K562 (cell line): ENCODE measurements around the gene RUNX1. TPM values are rescaled to one million over a fixed set of nuclear protein-coding genes. Genes with fewer than 3 reads are reported as not detected.
A peak's percentile ranks its signal among the peaks of the same experiment; 100 is the strongest.

ENCODE experiments used
- ADNP ChIP-seq: fragments of 200-800 bp; sonication (Bioruptor generic); IDR thresholded peaks from 2 replicates; pipeline ENCODE4 v1.6.1; 2016; ENCODE audit warnings: missing genetic modification characterization, missing compliant biosample characterization
- CSDE1 ChIP-seq, 2 experiments: fragments of 450-650 bp; IDR thresholded peaks; 2 replicates each; pipeline ENCODE4 v1.6.1; 2016; ENCODE audit warnings: mild to moderate bottlenecking in 1 of 2
- ELF1 ChIP-seq: fragments of 200-800 bp; sonication (Bioruptor generic); IDR thresholded peaks from 2 replicates; pipeline ENCODE4 v1.6.1; 2016; ENCODE audit warnings: missing genetic modification characterization, missing compliant biosample characterization
- ELF2 ChIP-seq: fragments of 250-450 bp; sonication (Bioruptor Pico); IDR thresholded peaks from 2 replicates; pipeline ENCODE4 v1.5.0; 2021; ENCODE audit warnings: mild to moderate bottlenecking
- HDGF ChIP-seq: fragments of 450-650 bp; IDR thresholded peaks from 2 replicates; pipeline ENCODE4 v1.6.1; 2016
- KLF16 ChIP-seq: IDR thresholded peaks from 2 replicates; pipeline ENCODE4 v1.6.1; 2016; ENCODE audit warnings: antibody characterized with exemption
- PCBP1 ChIP-seq: fragments of 200-400 bp; formaldehyde crosslinking; IDR thresholded peaks from 2 replicates; pipeline ENCODE4 v1.6.1; 2018; ENCODE audit warnings: mild to moderate bottlenecking, low read depth, low read length; ENCODE audit not compliant: poor library complexity, severe bottlenecking
- POLR2B ChIP-seq: fragments of 450-650 bp; IDR thresholded peaks from 2 replicates; pipeline ENCODE4 v1.6.1; 2018; ENCODE audit warnings: low read depth; ENCODE audit not compliant: partially characterized antibody
- RAD51 ChIP-seq: fragments of 450-650 bp; IDR thresholded peaks from 2 replicates; pipeline ENCODE4 v1.7.1; 2016; ENCODE audit warnings: low read depth, mild to moderate bottlenecking, borderline replicate concordance
- RB1 ChIP-seq: fragments of 450-650 bp; IDR thresholded peaks from 2 replicates; pipeline ENCODE4 v1.6.1; 2017; ENCODE audit warnings: low read depth, mild to moderate bottlenecking
- SAP30 ChIP-seq: fragments of 200-600 bp; sonication (generic); IDR thresholded peaks from 2 replicates; pipeline ENCODE4 v1.6.1; 2012; ENCODE audit warnings: borderline replicate concordance, low read depth, mild to moderate bottlenecking, moderate library complexity, low read length, control low read depth, inconsistent platforms; ENCODE audit not compliant: insufficient read depth, poor library complexity, severe bottlenecking
- SMARCA5 ChIP-seq: fragments of 450-650 bp; IDR thresholded peaks from 2 replicates; pipeline ENCODE4 v1.6.1; 2016
- ZKSCAN8 ChIP-seq: fragments of 200-800 bp; sonication (Bioruptor generic); IDR thresholded peaks from 2 replicates; pipeline ENCODE4 v1.6.1; 2016; ENCODE audit warnings: missing genetic modification characterization, missing compliant biosample characterization
- ZNF263 ChIP-seq: sonication (generic); formaldehyde crosslinking; IDR thresholded peaks from 2 replicates; pipeline ENCODE4 v1.8.0; 2022; ENCODE audit warnings: mild to moderate bottlenecking, missing genetic modification reagents, borderline replicate concordance
- ZNF3 ChIP-seq: fragments of 250-450 bp; sonication (Bioruptor Pico); IDR thresholded peaks from 2 replicates; pipeline ENCODE4 v1.5.0; 2021; ENCODE audit warnings: mild to moderate bottlenecking, moderate library complexity
- ZNF444 ChIP-seq: fragments of 250-450 bp; sonication (Bioruptor Pico); IDR thresholded peaks from 2 replicates; pipeline ENCODE4 v1.4.0; 2020; ENCODE audit warnings: mild to moderate bottlenecking, moderate library complexity
- ZNF707 ChIP-seq: fragments of 250-450 bp; sonication (Bioruptor Pico); conservative IDR thresholded peaks from 2 replicates; pipeline ENCODE4 v1.8.0; 2022; ENCODE audit warnings: inconsistent platforms, mild to moderate bottlenecking, moderate library complexity
- polyA plus RNA-seq, 8 experiments: library from polyadenylated mRNA; depleted of rRNA in 4 of 8; stranded (reverse) in 5 of 8; unstranded in 3 of 8; fragments of >200 nt; fragmentation: Nextera tagmentation in 2 of 8; fragmentation: Illumina TruSeq in 1 of 8; extraction: Ambion mirVana in 2 of 8; extraction: Trizol in 1 of 8; gene quantifications; 2 replicates each; pipeline versions ENCODE4 v1.2.1 to v1.2.3, GENCODE V29; 2011 to 2014; ENCODE audit warnings: inconsistent platforms in 1 of 8, missing spikeins in 1 of 8
- total RNA-seq, 7 experiments: library from RNA; depleted of rRNA in 6 of 7; stranded (reverse); fragments of >200 nt in 6 of 7; fragmentation: Illumina TruSeq in 2 of 7; extraction: Trizol in 2 of 7; gene quantifications; 2 replicates each; pipeline versions ENCODE4 v1.2.1 to v1.2.3, GENCODE V29; 2011 to 2021; ENCODE audit warnings: low replicate concordance in 1 of 7
- TF ChIP-seq, protein P1 (sequence below), 3 experiments: fragments of 200-800 bp in 1 of 3; fragments of 250-450 bp in 1 of 3; fragments of 450-650 bp in 1 of 3; sonication (Bioruptor Pico) in 1 of 3; sonication (Bioruptor generic) in 1 of 3; formaldehyde crosslinking in 1 of 3; IDR thresholded peaks; 2 replicates each; pipeline versions ENCODE4 v1.6.1 to v1.8.0; 2016 to 2022; ENCODE audit warnings: mild to moderate bottlenecking in 2 of 3, missing genetic modification characterization in 2 of 3, missing compliant biosample characterization in 1 of 3, moderate library complexity in 1 of 3
- TF ChIP-seq, protein P2 (sequence below): fragments of 250-450 bp; sonication (Bioruptor Pico); IDR thresholded peaks from 2 replicates; pipeline ENCODE4 v1.8.0; 2022; ENCODE audit warnings: moderate library complexity, mild to moderate bottlenecking, inconsistent platforms
- TF ChIP-seq, protein P3 (sequence below): fragments of 250-450 bp; sonication (Bioruptor Pico); IDR thresholded peaks from 2 replicates; pipeline ENCODE4 v1.9.0; 2021; ENCODE audit warnings: mild to moderate bottlenecking
- TF ChIP-seq, protein P4 (sequence below): fragments of 250-450 bp; sonication (Bioruptor Pico); IDR thresholded peaks from 2 replicates; pipeline ENCODE4 v1.5.1; 2021; ENCODE audit warnings: mild to moderate bottlenecking
- TF ChIP-seq, protein P5 (sequence below): sonication (generic); formaldehyde crosslinking; IDR thresholded peaks from 2 replicates; pipeline ENCODE4 v1.8.0; 2022; ENCODE audit warnings: missing genetic modification reagents, mild to moderate bottlenecking, borderline replicate concordance

Gene RUNX1
- total and polyA plus RNA-seq, 9 of the 15 experiments (the other 6 are each of a cell fraction or from before 2014, with no cell fraction given): 2.2 to 68.6 (median 17.8) TPM

DNA sequence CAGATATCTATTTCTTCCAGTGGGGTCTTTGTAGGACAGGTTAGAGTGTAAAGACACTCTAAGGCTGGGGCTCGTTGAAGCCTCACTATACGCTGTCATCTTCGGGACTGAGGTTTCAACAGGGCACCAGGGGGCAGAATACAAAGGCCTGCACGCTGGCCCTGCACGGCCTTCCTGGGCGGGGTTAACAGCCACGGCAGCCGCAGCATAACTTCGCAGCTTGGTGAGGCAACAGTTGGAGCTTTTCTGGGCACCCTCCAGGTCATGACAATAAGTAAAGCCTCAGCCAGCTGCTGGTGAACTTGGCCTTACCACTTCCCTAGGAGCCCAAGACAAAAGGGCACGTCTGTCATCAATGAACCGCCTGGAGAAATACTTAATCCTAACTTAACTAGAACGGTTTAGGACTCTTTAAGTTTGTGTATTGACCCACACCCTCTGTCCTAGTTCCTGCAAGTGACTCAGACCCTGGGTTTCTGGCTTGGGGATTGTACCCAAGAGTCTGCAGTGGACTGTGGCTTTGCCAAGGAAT lies 2.3 kb upstream of the RUNX1 start (continued):
- peak; percentile 76; the same call in 1 of the 2 replicates for TF ChIP-seq RB1
- no peak for TF ChIP-seq SAP30
- peak; percentile 72 for TF ChIP-seq ELF1
- TF ChIP-seq RAD51: no peak
- TF ChIP-seq, protein P1, sequence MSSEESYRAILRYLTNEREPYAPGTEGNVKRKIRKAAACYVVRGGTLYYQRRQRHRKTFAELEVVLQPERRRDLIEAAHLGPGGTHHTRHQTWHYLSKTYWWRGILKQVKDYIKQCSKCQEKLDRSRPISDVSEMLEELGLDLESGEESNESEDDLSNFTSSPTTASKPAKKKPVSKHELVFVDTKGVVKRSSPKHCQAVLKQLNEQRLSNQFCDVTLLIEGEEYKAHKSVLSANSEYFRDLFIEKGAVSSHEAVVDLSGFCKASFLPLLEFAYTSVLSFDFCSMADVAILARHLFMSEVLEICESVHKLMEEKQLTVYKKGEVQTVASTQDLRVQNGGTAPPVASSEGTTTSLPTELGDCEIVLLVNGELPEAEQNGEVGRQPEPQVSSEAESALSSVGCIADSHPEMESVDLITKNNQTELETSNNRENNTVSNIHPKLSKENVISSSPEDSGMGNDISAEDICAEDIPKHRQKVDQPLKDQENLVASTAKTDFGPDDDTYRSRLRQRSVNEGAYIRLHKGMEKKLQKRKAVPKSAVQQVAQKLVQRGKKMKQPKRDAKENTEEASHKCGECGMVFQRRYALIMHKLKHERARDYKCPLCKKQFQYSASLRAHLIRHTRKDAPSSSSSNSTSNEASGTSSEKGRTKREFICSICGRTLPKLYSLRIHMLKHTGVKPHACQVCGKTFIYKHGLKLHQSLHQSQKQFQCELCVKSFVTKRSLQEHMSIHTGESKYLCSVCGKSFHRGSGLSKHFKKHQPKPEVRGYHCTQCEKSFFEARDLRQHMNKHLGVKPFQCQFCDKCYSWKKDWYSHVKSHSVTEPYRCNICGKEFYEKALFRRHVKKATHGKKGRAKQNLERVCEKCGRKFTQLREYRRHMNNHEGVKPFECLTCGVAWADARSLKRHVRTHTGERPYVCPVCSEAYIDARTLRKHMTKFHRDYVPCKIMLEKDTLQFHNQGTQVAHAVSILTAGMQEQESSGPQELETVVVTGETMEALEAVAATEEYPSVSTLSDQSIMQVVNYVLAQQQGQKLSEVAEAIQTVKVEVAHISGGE (CRISPR knock-in tag; IDR thresholded peaks at IDR 0.05): no peak
- no peak for TF ChIP-seq PCBP1
- TF ChIP-seq, protein P2, sequence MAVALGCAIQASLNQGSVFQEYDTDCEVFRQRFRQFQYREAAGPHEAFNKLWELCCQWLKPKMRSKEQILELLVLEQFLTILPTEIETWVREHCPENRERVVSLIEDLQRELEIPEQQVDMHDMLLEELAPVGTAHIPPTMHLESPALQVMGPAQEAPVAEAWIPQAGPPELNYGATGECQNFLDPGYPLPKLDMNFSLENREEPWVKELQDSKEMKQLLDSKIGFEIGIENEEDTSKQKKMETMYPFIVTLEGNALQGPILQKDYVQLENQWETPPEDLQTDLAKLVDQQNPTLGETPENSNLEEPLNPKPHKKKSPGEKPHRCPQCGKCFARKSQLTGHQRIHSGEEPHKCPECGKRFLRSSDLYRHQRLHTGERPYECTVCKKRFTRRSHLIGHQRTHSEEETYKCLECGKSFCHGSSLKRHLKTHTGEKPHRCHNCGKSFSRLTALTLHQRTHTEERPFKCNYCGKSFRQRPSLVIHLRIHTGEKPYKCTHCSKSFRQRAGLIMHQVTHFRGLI (CRISPR knock-in tag): 0 out of 2 replicates have a peak, but pooled peaks have one; percentile 21
- TF ChIP-seq CSDE1 (IDR thresholded peaks at IDR 0.05): no peak
- TF ChIP-seq, protein P3, sequence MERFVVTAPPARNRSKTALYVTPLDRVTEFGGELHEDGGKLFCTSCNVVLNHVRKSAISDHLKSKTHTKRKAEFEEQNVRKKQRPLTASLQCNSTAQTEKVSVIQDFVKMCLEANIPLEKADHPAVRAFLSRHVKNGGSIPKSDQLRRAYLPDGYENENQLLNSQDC (CRISPR knock-in tag): no peak
- TF ChIP-seq SMARCA5: no peak
- TF ChIP-seq, protein P4, sequence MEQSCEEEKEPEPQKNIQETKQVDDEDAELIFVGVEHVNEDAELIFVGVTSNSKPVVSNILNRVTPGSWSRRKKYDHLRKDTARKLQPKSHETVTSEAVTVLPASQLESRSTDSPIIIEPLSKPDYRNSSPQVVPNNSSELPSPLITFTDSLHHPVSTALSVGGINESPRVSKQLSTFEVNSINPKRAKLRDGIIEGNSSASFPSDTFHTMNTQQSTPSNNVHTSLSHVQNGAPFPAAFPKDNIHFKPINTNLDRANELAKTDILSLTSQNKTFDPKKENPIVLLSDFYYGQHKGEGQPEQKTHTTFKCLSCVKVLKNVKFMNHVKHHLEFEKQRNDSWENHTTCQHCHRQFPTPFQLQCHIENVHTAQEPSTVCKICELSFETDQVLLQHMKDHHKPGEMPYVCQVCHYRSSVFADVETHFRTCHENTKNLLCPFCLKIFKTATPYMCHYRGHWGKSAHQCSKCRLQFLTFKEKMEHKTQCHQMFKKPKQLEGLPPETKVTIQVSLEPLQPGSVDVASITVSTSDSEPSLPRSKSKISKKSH: no peak
- no peak for TF ChIP-seq ZNF3 (CRISPR knock-in tag)
- TF ChIP-seq ADNP (tag): no peak
- no peak for TF ChIP-seq ZNF707 (CRISPR knock-in tag)
- TF ChIP-seq, protein P5, sequence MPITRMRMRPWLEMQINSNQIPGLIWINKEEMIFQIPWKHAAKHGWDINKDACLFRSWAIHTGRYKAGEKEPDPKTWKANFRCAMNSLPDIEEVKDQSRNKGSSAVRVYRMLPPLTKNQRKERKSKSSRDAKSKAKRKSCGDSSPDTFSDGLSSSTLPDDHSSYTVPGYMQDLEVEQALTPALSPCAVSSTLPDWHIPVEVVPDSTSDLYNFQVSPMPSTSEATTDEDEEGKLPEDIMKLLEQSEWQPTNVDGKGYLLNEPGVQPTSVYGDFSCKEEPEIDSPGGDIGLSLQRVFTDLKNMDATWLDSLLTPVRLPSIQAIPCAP (CRISPR knock-in tag): no peak
- TF ChIP-seq ZNF444: 0 out of 2 replicates have a peak, but pooled peaks have one; percentile 35
- no peak; the same call in 1 of the 2 replicates for TF ChIP-seq ZNF263 (CRISPR knock-in tag)
- TF ChIP-seq POLR2B: no peak
- TF ChIP-seq ELF2 (CRISPR knock-in tag): 0 out of 2 replicates have a peak, but pooled peaks have one; percentile 9
- no peak for TF ChIP-seq ZKSCAN8 (CRISPR knock-in tag)
- TF ChIP-seq HDGF: no peak
- no peak; the same call in 1 of the 2 replicates for TF ChIP-seq KLF16
